ENCODE measurements around the gene OOEP.

GRCh38 chr6:73389854-73390253 is 20.2 kb upstream of the OOEP start:
- TF ChIP-seq CTCF (IDR thresholded peaks at IDR 0.05) (no peak), POLR2AphosphoS5 (IDR thresholded peaks at IDR 0.05) (no peak)

All from stomach (tissue), 4 donors.